Epithelial cell of esophagus (primary cell): ENCODE results near the gene EFNA5.

ENCODE experiments used
- DNase-seq: peaks from one replicate; pipeline ENCODE4 v3.0.0; 2010; ENCODE audit warnings: low read depth
- H3K4me3 ChIP-seq: 2 replicates; pipeline ENCODE4 v1.5.1; 2011; ENCODE audit warnings: mild to moderate bottlenecking, low read length, control low read depth
- TF ChIP-seq, protein P1 (sequence below): IDR thresholded peaks from 2 replicates; pipeline ENCODE4 v1.5.1; 2011; ENCODE audit warnings: low read depth, mild to moderate bottlenecking, low read length, control low read depth, inconsistent platforms; ENCODE audit not compliant: insufficient read depth; ENCODE audit errors: missing control alignments

Gene EFNA5

DNA sequence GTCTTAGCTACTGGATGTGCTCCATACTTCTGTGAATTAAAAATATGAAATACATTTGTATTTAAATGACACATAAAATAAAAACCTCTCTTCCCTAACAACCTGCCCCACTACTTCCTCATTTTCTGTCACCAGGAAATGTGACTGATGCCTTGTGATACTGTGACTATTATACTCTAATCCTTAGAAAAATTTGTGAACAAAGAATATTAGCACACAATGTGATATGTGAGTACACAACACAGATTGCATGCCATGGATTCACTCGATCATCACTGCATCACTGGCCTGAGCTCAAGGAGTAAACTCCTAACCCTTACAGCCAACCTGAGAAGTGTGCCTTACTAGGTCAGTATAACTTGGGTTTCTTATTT, 281.0 kb downstream of the EFNA5 start:
- TF ChIP-seq, protein P1, sequence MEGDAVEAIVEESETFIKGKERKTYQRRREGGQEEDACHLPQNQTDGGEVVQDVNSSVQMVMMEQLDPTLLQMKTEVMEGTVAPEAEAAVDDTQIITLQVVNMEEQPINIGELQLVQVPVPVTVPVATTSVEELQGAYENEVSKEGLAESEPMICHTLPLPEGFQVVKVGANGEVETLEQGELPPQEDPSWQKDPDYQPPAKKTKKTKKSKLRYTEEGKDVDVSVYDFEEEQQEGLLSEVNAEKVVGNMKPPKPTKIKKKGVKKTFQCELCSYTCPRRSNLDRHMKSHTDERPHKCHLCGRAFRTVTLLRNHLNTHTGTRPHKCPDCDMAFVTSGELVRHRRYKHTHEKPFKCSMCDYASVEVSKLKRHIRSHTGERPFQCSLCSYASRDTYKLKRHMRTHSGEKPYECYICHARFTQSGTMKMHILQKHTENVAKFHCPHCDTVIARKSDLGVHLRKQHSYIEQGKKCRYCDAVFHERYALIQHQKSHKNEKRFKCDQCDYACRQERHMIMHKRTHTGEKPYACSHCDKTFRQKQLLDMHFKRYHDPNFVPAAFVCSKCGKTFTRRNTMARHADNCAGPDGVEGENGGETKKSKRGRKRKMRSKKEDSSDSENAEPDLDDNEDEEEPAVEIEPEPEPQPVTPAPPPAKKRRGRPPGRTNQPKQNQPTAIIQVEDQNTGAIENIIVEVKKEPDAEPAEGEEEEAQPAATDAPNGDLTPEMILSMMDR = no peak
- DNase-seq = peak; percentile 33
- H3K4me3 ChIP-seq = no peak overlapping the region

DNA sequence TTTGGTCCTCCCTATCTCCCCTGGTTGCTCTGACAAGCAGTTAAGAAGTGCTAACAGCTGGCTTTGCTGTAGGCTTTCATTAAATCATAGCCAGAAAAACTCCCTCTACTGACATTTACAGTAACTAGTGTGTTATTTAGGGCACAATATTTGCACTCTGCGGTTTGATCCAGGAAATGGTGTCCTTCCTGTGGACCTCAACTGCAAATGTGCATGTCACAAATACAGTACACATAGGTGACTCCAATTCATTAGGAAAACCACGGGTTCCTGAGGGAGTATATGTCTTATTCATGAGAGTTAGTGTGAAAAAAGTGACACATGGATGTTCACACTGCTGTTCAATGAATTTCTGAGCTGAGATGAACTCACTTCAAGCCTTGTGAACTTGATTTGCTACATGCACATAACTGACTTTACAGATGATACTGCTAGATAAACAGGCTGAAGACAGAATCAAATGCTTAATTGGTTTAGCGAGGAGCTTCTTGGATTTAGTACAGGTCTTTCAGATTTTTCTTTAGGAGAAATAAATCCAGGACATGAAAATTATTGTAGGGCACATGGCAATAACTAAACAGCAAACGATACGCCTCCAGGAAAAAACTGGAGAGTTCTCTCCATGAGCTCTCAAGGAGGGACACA, 281.5 kb downstream of the EFNA5 start:
- H3K4me3 ChIP-seq = no peak overlapping the region
- TF ChIP-seq, protein P1 = peak; percentile 12
- peak; percentile 42 for DNase-seq

DNA sequence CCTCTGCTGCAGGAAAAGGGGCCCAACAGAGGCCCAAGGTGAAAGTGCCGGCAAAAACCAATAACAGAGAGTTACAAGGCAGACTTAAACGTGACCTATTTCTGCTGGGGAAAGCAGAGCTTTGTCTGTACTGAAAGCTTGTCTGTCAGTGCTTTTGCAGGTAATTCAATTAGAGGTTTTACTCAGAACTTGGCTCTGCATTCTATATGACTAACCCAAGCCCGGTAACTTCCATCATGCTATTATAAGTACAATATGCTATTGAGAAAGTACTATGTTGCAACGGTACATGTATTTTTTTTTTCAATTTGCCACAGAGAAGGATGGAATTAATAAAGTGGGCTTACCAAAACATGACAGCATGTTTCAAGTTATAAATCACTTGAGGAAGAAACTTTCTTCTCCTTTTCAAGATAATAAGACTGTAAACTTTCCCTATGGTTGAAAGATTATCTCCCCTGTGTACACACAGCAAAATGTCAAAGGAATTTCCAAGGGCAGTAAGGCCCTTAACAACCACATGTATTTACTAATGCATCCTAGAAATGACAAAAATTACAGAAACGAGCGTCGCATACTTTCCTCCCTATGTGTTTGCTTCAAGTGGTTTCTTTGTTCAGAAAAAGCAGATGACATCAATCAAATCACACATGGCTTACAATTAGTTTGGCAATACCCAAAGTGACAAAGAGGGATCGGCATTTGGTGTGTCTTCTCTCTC, 282.4 kb downstream of the EFNA5 start:
- peak; percentile 92 for DNase-seq
- TF ChIP-seq, protein P1 = no peak
- no peak overlapping the region for H3K4me3 ChIP-seq

DNA sequence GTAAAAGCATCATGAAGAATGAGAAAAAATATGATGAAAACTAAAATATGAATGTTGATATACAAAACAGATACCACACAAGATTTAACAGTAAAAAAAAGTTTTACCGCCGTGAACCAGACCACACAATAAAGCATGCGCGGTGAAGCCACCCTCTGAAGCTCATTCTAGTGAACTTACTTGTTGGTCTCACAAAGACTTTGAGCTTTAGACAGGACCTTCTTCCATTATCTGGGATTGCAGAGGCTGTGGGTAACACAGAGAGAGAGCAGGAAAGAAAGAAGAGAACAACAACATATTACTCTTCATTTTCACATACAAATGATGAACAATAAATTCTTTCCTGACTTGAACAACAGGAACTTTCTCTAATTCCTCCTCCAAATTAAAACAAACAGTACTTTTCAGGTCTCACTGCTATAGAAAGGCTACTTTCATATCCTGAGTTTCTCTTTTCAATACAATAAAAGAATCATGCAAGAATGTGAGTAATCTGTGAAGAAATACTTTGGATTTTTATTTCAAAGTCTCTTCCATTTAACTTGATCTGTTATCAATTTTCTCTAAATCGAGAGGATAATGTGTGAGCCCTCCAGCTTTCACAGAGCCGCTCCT, 283.1 kb downstream of the EFNA5 start:
- TF ChIP-seq, protein P1 = no peak
- no peak overlapping the region for H3K4me3 ChIP-seq
- DNase-seq = no peak

DNA sequence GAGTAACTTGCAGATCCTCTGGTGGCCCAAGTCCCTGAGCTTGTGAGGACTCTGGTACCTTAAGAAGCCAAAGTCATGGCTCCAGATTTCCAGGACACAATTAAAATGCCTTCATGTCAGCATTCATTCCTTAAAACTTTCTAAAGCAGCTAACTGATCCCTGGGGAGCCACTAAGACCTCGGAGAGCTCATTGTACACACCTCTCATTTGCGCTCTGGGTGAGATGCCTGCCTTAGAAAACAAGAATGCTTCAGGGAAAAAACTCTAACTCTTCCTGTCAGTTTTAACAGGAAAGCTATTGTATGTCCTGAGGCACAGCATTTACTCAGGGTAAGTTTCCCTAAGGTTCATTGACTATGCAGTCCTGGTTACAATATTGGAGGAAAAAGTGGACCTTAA, 285.0 kb downstream of the EFNA5 start:
- TF ChIP-seq, protein P1 = no peak

DNA sequence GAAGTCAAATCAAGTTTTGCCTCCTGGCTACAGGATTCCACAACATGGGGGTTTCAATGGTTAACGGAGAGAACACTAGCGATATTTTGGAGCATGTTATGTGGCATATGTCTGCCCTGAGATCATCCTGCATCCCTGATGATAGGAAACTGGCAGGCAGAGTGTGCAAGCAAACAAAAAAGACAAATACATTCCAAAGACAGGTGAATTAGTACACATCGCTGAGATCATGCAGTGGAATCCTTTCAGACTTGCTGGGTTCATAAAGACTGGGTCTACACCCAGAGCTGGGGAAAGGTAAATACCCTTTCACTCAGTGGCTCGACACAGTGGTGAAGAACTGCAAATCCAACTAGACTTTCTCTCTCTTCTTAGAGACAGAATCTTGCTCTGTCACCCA, 286.5 kb downstream of the EFNA5 start:
- H3K4me3 ChIP-seq = no peak overlapping the region
- TF ChIP-seq, protein P1 = no peak
- no peak for DNase-seq

More for the DNA sequence above, 285.0 kb downstream of the EFNA5 start:
- no peak overlapping the region for H3K4me3 ChIP-seq
- no peak for DNase-seq
